Trophoblast cell (in vitro differentiated cells and primary cell): ENCODE data around the gene DHRS2.
"Not testable (repeated sequence)": the region's sequence is repeated elsewhere in the genome, so short reads cannot be mapped to it uniquely, and the experiment has no call there.

Source experiments
- DNase-seq, 2 donors: peaks; one replicate each; pipeline ENCODE4 v3.0.0-alpha.2; 2016
- H2AFZ ChIP-seq: 2 replicates; pipeline ENCODE4 v1.6.1; 2013; ENCODE audit warnings: low read length, moderate library complexity, mild to moderate bottlenecking; ENCODE audit not compliant: insufficient read depth, poor library complexity
- H2AK5ac ChIP-seq: 2 replicates; pipeline ENCODE4 v1.6.1; 2013; ENCODE audit warnings: mild to moderate bottlenecking, low read length
- H2BK120ac ChIP-seq: 2 replicates; pipeline ENCODE4 v1.6.1; 2013; ENCODE audit warnings: low read length, mild to moderate bottlenecking, moderate library complexity; ENCODE audit not compliant: insufficient read depth, poor library complexity
- H2BK12ac ChIP-seq: 2 replicates; pipeline ENCODE4 v1.6.1; 2013; ENCODE audit warnings: mild to moderate bottlenecking, low read length, moderate library complexity
- H2BK5ac ChIP-seq: 2 replicates; pipeline ENCODE4 v1.6.1; 2013; ENCODE audit warnings: low read length, low read depth, moderate library complexity, mild to moderate bottlenecking; ENCODE audit not compliant: poor library complexity
- H3K14ac ChIP-seq: 2 replicates; pipeline ENCODE4 v1.6.1; 2013; ENCODE audit warnings: mild to moderate bottlenecking, low read length
- H3K18ac ChIP-seq: 2 replicates; pipeline ENCODE4 v1.6.1; 2013; ENCODE audit warnings: mild to moderate bottlenecking, low read length
- H3K23ac ChIP-seq: 2 replicates; pipeline ENCODE4 v1.6.1; 2013; ENCODE audit warnings: low read length
- H3K27ac ChIP-seq: 2 replicates; pipeline ENCODE4 v1.5.1; 2013; ENCODE audit warnings: low read depth, mild to moderate bottlenecking, inconsistent platforms, low read length, moderate library complexity
- H3K27me3 ChIP-seq: 2 replicates; pipeline ENCODE4 v1.6.1; 2013; ENCODE audit warnings: inconsistent platforms, mild to moderate bottlenecking, low read length, moderate library complexity; ENCODE audit not compliant: insufficient read depth
- H3K36me3 ChIP-seq, 2 experiments: 1 replicate in 1 of 2; 2 replicates in 1 of 2; pipeline ENCODE4 v1.6.1; 2013; ENCODE audit warnings: low read length in 2 of 2, mild to moderate bottlenecking in 2 of 2, moderate library complexity in 1 of 2; ENCODE audit not compliant: insufficient read depth in 2 of 2, control insufficient read depth in 1 of 2
- H3K4ac ChIP-seq: 2 replicates; pipeline ENCODE4 v1.6.1; 2013; ENCODE audit warnings: low read depth, mild to moderate bottlenecking, low read length, moderate library complexity
- H3K4me1 ChIP-seq, 2 experiments: 1 replicate in 1 of 2; 2 replicates in 1 of 2; pipeline ENCODE4 v1.6.1; 2013; ENCODE audit warnings: low read length in 2 of 2, mild to moderate bottlenecking in 2 of 2, moderate library complexity in 1 of 2; ENCODE audit not compliant: insufficient read depth in 2 of 2, control insufficient read depth in 1 of 2
- H3K4me2 ChIP-seq: 2 replicates; pipeline ENCODE4 v1.6.1; 2013; ENCODE audit warnings: inconsistent platforms, mild to moderate bottlenecking, low read length, moderate library complexity
- H3K4me3 ChIP-seq: 2 replicates; pipeline ENCODE4 v1.5.1; 2013; ENCODE audit warnings: mild to moderate bottlenecking, low read depth, low read length, inconsistent platforms
- H3K79me1 ChIP-seq: one replicate; pipeline ENCODE4 v1.6.1; 2013; ENCODE audit warnings: low read length
- H3K79me2 ChIP-seq: 2 replicates; pipeline ENCODE4 v1.6.1; 2013; ENCODE audit warnings: low read length, mild to moderate bottlenecking; ENCODE audit not compliant: control insufficient read depth, insufficient read depth, poor library complexity
- H3K9ac ChIP-seq: 2 replicates; pipeline ENCODE4 v1.6.1; 2013; ENCODE audit warnings: mild to moderate bottlenecking, low read length
- H3K9me3 ChIP-seq: 2 replicates; pipeline ENCODE4 v1.6.1; 2013; ENCODE audit warnings: low read depth, mild to moderate bottlenecking, control low read depth, inconsistent platforms, low read length; ENCODE audit not compliant: insufficient read depth
- H4K12ac ChIP-seq: 2 replicates; pipeline ENCODE4 v1.6.1; 2013; ENCODE audit warnings: low read depth, mild to moderate bottlenecking, low read length, moderate library complexity
- H4K8ac ChIP-seq: 2 replicates; pipeline ENCODE4 v1.6.1; 2013; ENCODE audit warnings: low read depth, mild to moderate bottlenecking, low read length, moderate library complexity
- H4K91ac ChIP-seq: one replicate; pipeline ENCODE4 v1.6.1; 2013; ENCODE audit warnings: low read depth, mild to moderate bottlenecking, low read length, moderate library complexity
- WGBS: extraction: QIAGEN DNeasy Blood & Tissue Kit; methylation state at CpG from one replicate; pipeline ENCODE4 v1.1.7; 2013; ENCODE audit warnings: missing lambda C conversion rate; ENCODE audit not compliant: insufficient read length, insufficient coverage; ENCODE audit errors: extremely low coverage; 5-methylcytosine and 5-hydroxymethylcytosine counted together

Gene DHRS2

GRCh38 chr14:23633160-23633701 lies 2.9 kb upstream of the DHRS2 start:
- Histone ChIP-seq H3K4me2 (no peak overlapping the region), H3K79me1 (peaks cover 6% of the 10 kb centered on the region), H2BK12ac (peak overlapping the region; percentile 29), H3K18ac (no peak overlapping the region), H4K91ac (peak overlapping the region; percentile 53), H3K79me2 (no peaks in the 10 kb centered on the region), H3K9ac (no peak overlapping the region), H2AFZ (no peak overlapping the region), H3K27me3 (no peaks in the 10 kb centered on the region), H3K9me3 (peaks cover 2% of the 10 kb centered on the region), H2BK120ac (peak overlapping the region; percentile 45), H3K4me1 (peaks cover 12 to 13% of the 10 kb centered on the region in 2 experiments), H2BK5ac (no peak overlapping the region), H3K23ac (no peak overlapping the region), H4K12ac (no peak overlapping the region), H4K8ac (no peak overlapping the region), H3K27ac (no peak overlapping the region), H3K14ac (no peak overlapping the region), H3K36me3 (no peaks in the 10 kb centered on the region), H3K4ac (no peak overlapping the region), H2AK5ac (peak overlapping the region; percentile 20), H3K4me3 (no peak overlapping the region)
- no peak for DNase-seq
- no CpG with 5 or more reads among the region's 4 CpGs for WGBS

GRCh38 chr14:23634698-23635412 lies 1.3 kb upstream of the DHRS2 start:
- DNase-seq, H4K91ac ChIP-seq, H2BK120ac ChIP-seq, H2AK5ac ChIP-seq, H2BK5ac ChIP-seq, H3K4me3 ChIP-seq, H4K12ac ChIP-seq, H4K8ac ChIP-seq, H3K4me2 ChIP-seq, H3K27ac ChIP-seq, H3K27me3 ChIP-seq, H3K14ac ChIP-seq, H3K79me2 ChIP-seq, H3K36me3 ChIP-seq, H3K9me3 ChIP-seq, H3K9ac ChIP-seq, H2AFZ ChIP-seq, H3K18ac ChIP-seq, H2BK12ac ChIP-seq, H3K4ac ChIP-seq, H3K23ac ChIP-seq: not testable (repeated sequence)
- Histone ChIP-seq H3K4me1 (peaks cover 26 to 28% of the 10 kb centered on the region in 2 experiments), H3K79me1 (peaks cover 19% of the 10 kb centered on the region)
- no CpG with 5 or more reads among the region's 5 CpGs for WGBS

GRCh38 chr14:23637312-23637654 lies 1.1 kb downstream of the DHRS2 start:
- not testable (repeated sequence) for H3K14ac ChIP-seq, H3K18ac ChIP-seq, H3K4me2 ChIP-seq, H3K9me3 ChIP-seq, H2AK5ac ChIP-seq, H3K4me3 ChIP-seq, H4K8ac ChIP-seq, H3K4ac ChIP-seq, DNase-seq, H2AFZ ChIP-seq, H3K27ac ChIP-seq, H3K27me3 ChIP-seq, H2BK120ac ChIP-seq, H2BK5ac ChIP-seq, H3K9ac ChIP-seq, H4K91ac ChIP-seq, H3K23ac ChIP-seq, H4K12ac ChIP-seq, H3K36me3 ChIP-seq, H3K79me2 ChIP-seq, H2BK12ac ChIP-seq
- no CpG with 5 or more reads among the region's 4 CpGs for WGBS
- H3K4me1 ChIP-seq: peaks cover 27 to 44% of the 10 kb centered on the region in 2 experiments
- H3K79me1 ChIP-seq: peaks cover 22% of the 10 kb centered on the region

- not testable (repeated sequence) for H3K4me3 ChIP-seq, H3K4me2 ChIP-seq, H3K4ac ChIP-seq, H4K8ac ChIP-seq, H3K9ac ChIP-seq, DNase-seq, H4K12ac ChIP-seq, H3K79me2 ChIP-seq, H2AK5ac ChIP-seq, H3K23ac ChIP-seq, H3K27me3 ChIP-seq, H3K9me3 ChIP-seq, H3K36me3 ChIP-seq, H2AFZ ChIP-seq
- Histone ChIP-seq H3K14ac (peak overlapping the region; percentile 43), H3K27ac (peak overlapping the region; percentile 47), H2BK120ac (peak overlapping the region; percentile 14), H3K79me1 (peaks cover 22% of the 10 kb centered on the region), H2BK5ac (peak overlapping the region; percentile 49), H3K18ac (peak overlapping the region; percentile 38), H2BK12ac (peak overlapping the region; percentile 56), H3K4me1 (peaks cover 23 to 41% of the 10 kb centered on the region in 2 experiments), H4K91ac (peak overlapping the region; percentile 82)
- WGBS: no CpG with 5 or more reads among the region's 17 CpGs
Observed at GRCh38 chr14:23637655-23638413, 1.7 kb downstream of the DHRS2 start.
